IPS DF 6.9 (cell line): Measurements from ENCODE around the gene KRTAP4-8.
"Not testable (repeated sequence)": the region's sequence is repeated elsewhere in the genome, so short reads cannot be mapped to it uniquely, and the experiment has no call there.

Experiments
- DNase-seq: peaks from one replicate; pipeline ENCODE4 v3.0.0-alpha.2; 2013; ENCODE audit warnings: low read depth, low spot score
- H3K27ac ChIP-seq: one replicate; pipeline ENCODE4 v1.5.1; 2013; ENCODE audit warnings: low read length, control low read depth
- H3K27me3 ChIP-seq: 2 replicates; pipeline ENCODE4 v1.6.1; 2013; ENCODE audit warnings: mild to moderate bottlenecking, low read length; ENCODE audit not compliant: control insufficient read depth, insufficient read depth
- H3K36me3 ChIP-seq: 2 replicates; pipeline ENCODE4 v1.6.1; 2013; ENCODE audit warnings: low read length; ENCODE audit not compliant: control insufficient read depth, insufficient read depth
- H3K4me1 ChIP-seq: 2 replicates; pipeline ENCODE4 v1.6.1; 2013; ENCODE audit warnings: low read length; ENCODE audit not compliant: control insufficient read depth, insufficient read depth
- H3K4me3 ChIP-seq: 2 replicates; pipeline ENCODE4 v1.5.1; 2013; ENCODE audit warnings: mild to moderate bottlenecking, low read length
- H3K9me3 ChIP-seq: 2 replicates; pipeline ENCODE4 v1.6.1; 2013; ENCODE audit warnings: low read length, inconsistent platforms; ENCODE audit not compliant: control insufficient read depth, insufficient read depth
- WGBS: extraction: QIAGEN DNeasy Blood & Tissue Kit; methylation state at CpG from one replicate; pipeline ENCODE4 v1.1.7; 2013; ENCODE audit warnings: mixed read lengths, missing lambda C conversion rate; ENCODE audit not compliant: insufficient read length, insufficient coverage; 5-methylcytosine and 5-hydroxymethylcytosine counted together

The KRTAP4-8 gene

GRCh38 chr17:41088760-41089352 lies 9.1 kb downstream of the KRTAP4-8 start:
- DNase-seq, H3K27me3 ChIP-seq, H3K9me3 ChIP-seq, H3K27ac ChIP-seq, H3K4me3 ChIP-seq, H3K4me1 ChIP-seq, H3K36me3 ChIP-seq: not testable (repeated sequence)
- WGBS = no CpG with 5 or more reads among the region's 4 CpGs

- not testable (repeated sequence) for H3K4me1 ChIP-seq, DNase-seq, H3K4me3 ChIP-seq, H3K36me3 ChIP-seq, H3K27me3 ChIP-seq, H3K9me3 ChIP-seq, H3K27ac ChIP-seq
- no CpG with 5 or more reads among the region's 14 CpGs for WGBS
Measured at GRCh38 chr17:41084100-41084856, 13.7 kb downstream of the KRTAP4-8 start, which contains the start of gene KRTAP4-7. TSS of gene KRTAP4-7 (plus strand) at chr17:41084150. CDS start at chr17:41084207, 57 bp downstream.

DNA sequence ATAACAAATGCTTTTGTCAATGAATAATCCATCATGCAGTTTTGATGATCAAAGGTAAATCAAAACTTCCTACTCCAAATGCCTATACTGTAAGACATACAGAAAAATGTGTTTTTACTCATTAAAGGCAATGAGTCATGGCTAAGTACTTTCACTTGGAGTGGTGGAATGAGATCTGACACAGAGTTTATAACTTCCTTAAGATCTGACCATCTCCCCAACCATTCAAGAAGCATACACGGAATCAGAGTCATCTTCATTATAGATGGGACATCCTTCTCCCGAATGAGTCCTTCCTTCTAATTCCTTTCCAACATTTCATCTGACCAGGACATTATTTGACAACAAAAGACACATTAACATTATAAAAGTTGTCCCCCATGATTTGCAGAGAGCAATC lies 14.5 kb downstream of the KRTAP4-8 start:
- no CpG with 5 or more reads among the region's 2 CpGs for WGBS
- H3K4me1 ChIP-seq, H3K9me3 ChIP-seq, DNase-seq, H3K36me3 ChIP-seq, H3K27me3 ChIP-seq, H3K4me3 ChIP-seq, H3K27ac ChIP-seq: not testable (repeated sequence)

GRCh38 chr17:41082626-41083025 lies 15.3 kb downstream of the KRTAP4-8 start:
- DNase-seq = no peak

GRCh38 chr17:41076788-41077187 lies 21.2 kb downstream of the KRTAP4-8 start:
- H3K36me3 ChIP-seq = no peaks in the 10 kb centered on the region
- H3K27ac ChIP-seq = no peak overlapping the region
- H3K4me1 ChIP-seq = no peaks in the 10 kb centered on the region
- no peak overlapping the region for H3K4me3 ChIP-seq
- no peaks in the 10 kb centered on the region for H3K27me3 ChIP-seq
- H3K9me3 ChIP-seq = no peaks in the 10 kb centered on the region
- DNase-seq = no peak

More at GRCh38 chr17:41082626-41083025, 15.3 kb downstream of the KRTAP4-8 start:
- Histone ChIP-seq H3K27ac (no peak overlapping the region), H3K4me3 (no peak overlapping the region), H3K36me3 (no peaks in the 10 kb centered on the region), H3K27me3 (no peaks in the 10 kb centered on the region), H3K9me3 (no peaks in the 10 kb centered on the region), H3K4me1 (no peaks in the 10 kb centered on the region; the same call in 1 of the 2 replicates)
- WGBS = no CpG with 5 or more reads among the region's 4 CpGs

DNA sequence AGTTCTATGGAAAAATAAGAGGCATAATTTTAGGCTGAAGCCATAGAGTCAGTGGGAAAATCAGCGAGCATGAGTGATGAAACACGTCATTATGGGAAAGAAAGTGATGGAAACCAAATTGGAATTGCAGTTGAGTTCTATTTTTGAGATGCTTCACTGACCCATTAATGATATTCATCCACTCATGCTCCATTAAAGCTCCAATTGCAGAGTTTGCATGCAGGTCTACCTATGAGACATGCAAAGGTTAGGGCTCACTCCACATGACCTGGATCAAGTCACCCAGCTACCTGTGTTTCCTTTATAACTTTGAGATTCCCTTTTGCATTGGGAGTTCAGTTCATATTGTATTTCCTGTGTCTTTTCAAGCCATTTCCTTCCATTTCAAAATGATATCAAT lies 24.3 kb downstream of the KRTAP4-8 start:
- H3K36me3 ChIP-seq = no peaks in the 10 kb centered on the region
- no peaks in the 10 kb centered on the region for H3K9me3 ChIP-seq
- no peaks in the 10 kb centered on the region for H3K27me3 ChIP-seq
- no peaks in the 10 kb centered on the region for H3K4me1 ChIP-seq
- no CpG with 5 or more reads among the region's 2 CpGs for WGBS
- no peak overlapping the region for H3K4me3 ChIP-seq
- no peak for DNase-seq
- H3K27ac ChIP-seq = no peak overlapping the region

- no CpG with 5 or more reads among the region's 5 CpGs for WGBS
- DNase-seq = no peak
- H3K27ac ChIP-seq = no peak overlapping the region
- H3K4me3 ChIP-seq = no peak overlapping the region
- no peaks in the 10 kb centered on the region for H3K36me3 ChIP-seq
- no peaks in the 10 kb centered on the region for H3K9me3 ChIP-seq
- no peaks in the 10 kb centered on the region for H3K27me3 ChIP-seq
- no peaks in the 10 kb centered on the region for H3K4me1 ChIP-seq
Measured at GRCh38 chr17:41071606-41072360, 26.2 kb downstream of the KRTAP4-8 start.

GRCh38 chr17:41069031-41069430 lies 28.9 kb downstream of the KRTAP4-8 start:
- Histone ChIP-seq H3K4me3 (no peak overlapping the region), H3K27me3 (no peaks in the 10 kb centered on the region), H3K9me3 (no peaks in the 10 kb centered on the region)

GRCh38 chr17:41067281-41067680 lies 30.7 kb downstream of the KRTAP4-8 start:
- Histone ChIP-seq H3K27ac (no peak overlapping the region), H3K36me3 (no peaks in the 10 kb centered on the region), H3K4me3 (no peak overlapping the region), H3K9me3 (no peaks in the 10 kb centered on the region), H3K4me1 (no peaks in the 10 kb centered on the region), H3K27me3 (no peaks in the 10 kb centered on the region)
- DNase-seq = no peak

More at GRCh38 chr17:41069031-41069430, 28.9 kb downstream of the KRTAP4-8 start:
- Histone ChIP-seq H3K27ac (no peak overlapping the region), H3K4me1 (no peaks in the 10 kb centered on the region), H3K36me3 (no peaks in the 10 kb centered on the region)
- no CpG with 5 or more reads among the region's 3 CpGs for WGBS
- no peak for DNase-seq

- H3K4me3 ChIP-seq = no peak within 1 kb of the TSS
- 100% methylated on average over 1 of the region's 6 CpGs for WGBS
- H3K27ac ChIP-seq = no peak within 1 kb of the TSS
- no peaks in the 10 kb centered on the region for H3K36me3 ChIP-seq
- H3K4me1 ChIP-seq = no peaks in the 10 kb centered on the region
- no peaks in the 10 kb centered on the region for H3K9me3 ChIP-seq
- H3K27me3 ChIP-seq = no peaks in the 10 kb centered on the region
- DNase-seq = no peak
Measured at GRCh38 chr17:41065829-41066624, 31.9 kb downstream of the KRTAP4-8 start, which contains the start of gene KRTAP2-4. TSS of gene KRTAP2-4 (minus strand) at chr17:41065879. CDS start at chr17:41065845, 34 bp downstream.
